GM19351 (cell line): ENCODE measurements around the gene TNIP2.

Experiments used
- ATAC-seq: cut with Tn5 transposase; IDR thresholded peaks from one replicate; pipeline ENCODE4 v1.9.1; 2021; ENCODE audit warnings: mild to moderate bottlenecking, moderate library complexity; ENCODE audit not compliant: unreplicated experiment

Gene TNIP2

GRCh38 chr4:2725380-2725779 is 30.8 kb downstream of the TNIP2 start:
- ATAC-seq = no peak

- ATAC-seq = no peak
Measured at GRCh38 chr4:2723751-2724150, 32.4 kb downstream of the TNIP2 start.

- no peak for ATAC-seq
Measured at GRCh38 chr4:2722033-2722432, 34.1 kb downstream of the TNIP2 start.

GRCh38 chr4:2721586-2721985 is 34.5 kb downstream of the TNIP2 start:
- no peak for ATAC-seq

GRCh38 chr4:2716236-2716635 is 39.9 kb downstream of the TNIP2 start:
- ATAC-seq = no peak

GRCh38 chr4:2715426-2715825 is 40.7 kb downstream of the TNIP2 start:
- no peak for ATAC-seq

- ATAC-seq = no peak
Measured at GRCh38 chr4:2714918-2715317, 41.2 kb downstream of the TNIP2 start.

GRCh38 chr4:2714061-2714770 is 41.9 kb downstream of the TNIP2 start:
- no peak for ATAC-seq

GRCh38 chr4:2713337-2713736 is 42.8 kb downstream of the TNIP2 start:
- no peak for ATAC-seq

GRCh38 chr4:2712261-2712842 is 43.8 kb downstream of the TNIP2 start:
- ATAC-seq = no peak

- no peak for ATAC-seq
Measured at GRCh38 chr4:2702770-2703169, 53.4 kb downstream of the TNIP2 start.

GRCh38 chr4:2702361-2702760 is 53.8 kb downstream of the TNIP2 start:
- no peak for ATAC-seq

GRCh38 chr4:2700031-2700430 is 56.1 kb downstream of the TNIP2 start:
- ATAC-seq = no peak

GRCh38 chr4:2699534-2699933 is 56.6 kb downstream of the TNIP2 start:
- no peak for ATAC-seq

- ATAC-seq = no peak
Measured at GRCh38 chr4:2698951-2699505, 57.1 kb downstream of the TNIP2 start.

- no peak for ATAC-seq
Measured at GRCh38 chr4:2698504-2698903, 57.6 kb downstream of the TNIP2 start.

- ATAC-seq = no peak
Measured at GRCh38 chr4:2697995-2698414, 58.1 kb downstream of the TNIP2 start.

- peak; percentile 91 for ATAC-seq
Measured at GRCh38 chr4:2696423-2696822, 59.7 kb downstream of the TNIP2 start.

- ATAC-seq = no peak
Measured at GRCh38 chr4:2695346-2696060, 60.6 kb downstream of the TNIP2 start.

GRCh38 chr4:2694691-2695090 is 61.4 kb downstream of the TNIP2 start:
- no peak for ATAC-seq

- ATAC-seq = no peak
Measured at GRCh38 chr4:2691952-2692435, 64.1 kb downstream of the TNIP2 start.
